ENCODE results near the gene ATP5PB.

Gene ATP5PB

DNA sequence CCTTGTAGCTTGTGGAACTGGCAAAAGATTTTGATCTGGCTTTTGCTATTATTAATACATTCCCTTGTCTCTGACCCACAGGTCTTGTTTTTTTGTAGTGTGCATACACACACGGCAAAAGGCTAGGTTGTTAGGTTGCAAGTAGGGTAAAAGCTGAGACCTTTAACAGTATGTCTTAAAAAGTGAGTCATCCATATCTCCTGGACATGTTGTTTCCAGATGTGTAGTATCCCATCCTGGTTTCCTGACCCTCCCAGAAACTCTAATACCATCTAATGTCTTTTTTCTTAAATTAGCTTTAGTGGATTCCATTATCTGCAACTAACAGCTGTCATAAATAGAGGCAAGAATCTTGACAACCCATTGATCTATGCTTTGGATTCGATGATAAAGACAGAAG is 36.4 kb upstream of the ATP5PB start:
- H3K4me3 ChIP-seq (ENCODE audit: low read depth, low read length): no peak overlapping the region
- TF ChIP-seq CTCF (IDR thresholded peaks at IDR 0.05; ENCODE audit: borderline replicate concordance, insufficient read depth, low read depth, low read length): no peak

- TF ChIP-seq CTCF (IDR thresholded peaks at IDR 0.05; ENCODE audit: borderline replicate concordance, insufficient read depth, low read depth, low read length): no peak
- H3K4me3 ChIP-seq (ENCODE audit: low read depth, low read length): no peak overlapping the region
Measured at GRCh38 chr1:111414756-111415155, 34.5 kb upstream of the ATP5PB start.

DNA sequence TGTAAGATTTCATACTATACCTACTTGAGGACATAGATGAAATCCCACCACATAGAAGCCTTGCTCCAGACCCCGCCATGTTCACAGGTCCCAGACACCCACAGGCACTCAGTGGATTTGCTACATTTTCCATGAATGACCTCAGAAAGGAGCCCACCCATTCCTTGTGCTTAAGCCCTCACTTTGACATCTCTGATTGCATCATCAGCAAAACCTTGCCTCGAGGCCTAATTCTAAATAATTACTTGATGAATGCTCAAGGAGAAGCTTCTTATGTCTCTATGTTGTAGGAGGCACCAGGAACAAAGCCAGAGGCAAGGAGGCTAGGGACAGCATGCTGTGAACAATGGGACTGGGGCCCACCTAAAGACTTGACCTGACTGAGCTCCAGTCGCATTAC is 33.8 kb upstream of the ATP5PB start:
- TF ChIP-seq CTCF (IDR thresholded peaks at IDR 0.05; ENCODE audit: borderline replicate concordance, insufficient read depth, low read depth, low read length): no peak
- H3K4me3 ChIP-seq (ENCODE audit: low read depth, low read length): no peak overlapping the region

GRCh38 chr1:111417755-111418154 is 31.5 kb upstream of the ATP5PB start:
- no peak overlapping the region for H3K4me3 ChIP-seq (ENCODE audit: low read depth, low read length)
- TF ChIP-seq CTCF (IDR thresholded peaks at IDR 0.05; ENCODE audit: borderline replicate concordance, insufficient read depth, low read depth, low read length): no peak

DNA sequence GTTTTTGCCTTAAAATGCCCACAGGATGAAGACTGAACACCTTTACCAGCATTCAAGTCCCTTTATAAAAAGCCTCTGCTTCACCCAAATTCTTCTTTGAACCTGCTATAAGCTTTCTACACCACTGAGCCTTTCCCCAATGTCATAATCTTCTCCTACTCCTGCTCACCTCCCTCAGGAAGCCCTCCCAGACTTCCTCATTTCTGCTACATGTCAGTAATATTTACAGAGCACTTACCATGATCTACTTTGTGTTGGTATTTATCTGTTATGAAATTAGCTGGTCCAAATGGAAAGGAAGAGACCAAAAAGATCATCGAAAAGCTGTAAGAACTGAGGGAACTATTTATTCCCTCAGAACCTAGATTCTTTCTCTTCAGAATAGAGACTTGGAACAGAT is 30.2 kb upstream of the ATP5PB start:
- no peak for TF ChIP-seq CTCF (IDR thresholded peaks at IDR 0.05; ENCODE audit: borderline replicate concordance, insufficient read depth, low read depth, low read length)
- H3K4me3 ChIP-seq (ENCODE audit: low read depth, low read length): no peak overlapping the region

GRCh38 chr1:111420377-111420776 is 28.9 kb upstream of the ATP5PB start:
- H3K4me3 ChIP-seq (ENCODE audit: low read depth, low read length): no peak overlapping the region
- TF ChIP-seq CTCF (IDR thresholded peaks at IDR 0.05; ENCODE audit: borderline replicate concordance, insufficient read depth, low read depth, low read length): no peak

DNA sequence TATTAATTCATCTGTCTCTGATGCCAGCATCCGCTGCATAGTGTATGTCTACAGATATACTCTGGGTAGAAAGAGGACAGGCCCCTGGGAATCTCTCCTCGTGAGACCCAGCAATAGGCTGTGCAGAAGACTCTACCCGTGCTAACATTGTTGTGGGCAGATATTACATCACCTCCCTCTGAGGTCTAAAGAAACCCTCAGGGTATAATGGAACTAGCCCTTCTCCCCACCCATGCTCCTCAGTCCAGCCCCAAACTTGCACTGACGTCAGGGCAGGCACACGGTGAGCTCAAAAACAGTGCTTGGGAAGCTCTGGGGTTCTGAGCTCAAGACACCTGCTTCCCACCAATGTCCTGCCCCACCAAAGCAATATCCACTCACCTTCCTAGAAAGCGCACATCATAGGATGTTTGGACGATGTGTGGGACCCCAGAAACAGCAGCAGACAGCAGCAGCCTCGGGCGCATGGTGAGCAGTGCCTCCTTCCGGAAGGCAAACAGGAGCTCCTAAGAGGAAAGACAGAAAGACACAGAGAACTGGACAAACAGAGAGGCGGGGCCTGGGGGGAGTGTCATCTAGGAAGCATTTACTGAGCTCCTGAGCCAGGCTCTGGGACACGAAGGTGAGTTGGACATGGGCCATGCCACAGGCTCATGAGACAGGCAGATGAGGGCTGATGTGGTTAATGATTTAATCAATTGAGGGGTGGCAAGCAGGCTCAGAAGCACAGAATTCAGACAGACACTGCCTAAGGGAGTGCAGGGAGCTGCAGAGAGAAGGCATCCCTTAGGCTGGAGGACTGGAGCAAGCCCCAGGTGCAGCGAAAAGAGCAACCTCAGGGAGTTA is 26.5 kb upstream of the ATP5PB start:
- no peak for TF ChIP-seq CTCF (IDR thresholded peaks at IDR 0.05; ENCODE audit: borderline replicate concordance, insufficient read depth, low read depth, low read length)
- no peak overlapping the region for H3K4me3 ChIP-seq (ENCODE audit: low read depth, low read length)

Data from GM12875 (cell line).